HFF-Myc (cell line): ENCODE results near the gene SH3PXD2A.

Experiments used
- DNase-seq: peaks from one replicate; pipeline ENCODE4 v3.0.0-alpha.2; 2011; ENCODE audit warnings: low read depth; ENCODE audit errors: extremely low read depth
- H3K4me3 ChIP-seq: replicated peaks from 2 replicates; pipeline ENCODE4 v1.5.1; 2011; ENCODE audit warnings: low read depth, mild to moderate bottlenecking, control low read depth, low read length
- CTCF ChIP-seq: IDR thresholded peaks from 2 replicates; pipeline ENCODE4 v1.5.1; 2012; ENCODE audit warnings: mild to moderate bottlenecking, low read depth, low read length, control low read depth; ENCODE audit errors: missing control alignments

SH3PXD2A gene

GRCh38 chr10:103657061-103657591, 198.2 kb downstream of the SH3PXD2A start:
- no peak overlapping the region for H3K4me3 ChIP-seq
- no peak for DNase-seq
- no peak for TF ChIP-seq CTCF

DNA sequence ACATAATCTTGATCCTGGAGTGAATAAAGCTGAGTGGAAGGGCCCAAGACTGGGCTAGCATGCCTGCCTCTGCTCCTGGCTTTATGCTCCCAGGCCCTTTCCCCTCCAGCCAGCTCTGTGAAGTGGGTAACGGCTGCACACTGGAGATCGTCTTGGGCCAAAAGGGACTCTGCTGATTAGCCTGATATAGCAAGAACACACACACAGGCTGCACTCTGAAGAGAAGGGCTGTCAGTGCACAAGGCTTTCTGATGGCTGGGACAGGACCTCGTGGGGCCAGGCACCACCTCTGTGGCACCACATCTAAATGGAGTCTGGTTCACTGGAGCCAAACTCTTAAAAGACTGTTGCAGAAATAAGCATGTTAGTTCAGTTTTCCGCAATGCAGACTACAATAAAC, 200.5 kb downstream of the SH3PXD2A start:
- no peak for TF ChIP-seq CTCF
- no peak overlapping the region for H3K4me3 ChIP-seq
- DNase-seq = no peak

DNA sequence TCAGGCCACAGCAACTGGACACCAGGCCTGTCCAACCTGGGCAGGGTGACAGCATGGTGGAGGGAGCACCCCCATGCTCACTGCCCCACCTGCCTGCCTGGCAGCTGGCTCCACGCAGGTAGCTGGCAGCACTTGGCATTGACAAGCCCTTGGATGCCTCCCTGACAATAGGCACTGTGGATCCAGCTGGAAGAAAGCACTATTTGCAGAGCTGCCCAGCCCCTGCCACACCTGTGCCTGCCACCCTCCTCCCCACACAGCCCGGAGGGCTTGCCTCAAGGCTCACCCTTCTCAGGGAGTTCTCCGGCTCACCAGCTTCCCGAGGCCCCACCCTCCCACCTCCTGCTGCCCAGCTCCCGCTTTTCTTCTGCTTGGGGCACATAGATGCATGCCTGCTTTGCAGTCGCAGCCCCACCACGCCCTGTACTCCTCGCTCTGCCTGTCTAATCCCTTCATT, 201.8 kb downstream of the SH3PXD2A start:
- H3K4me3 ChIP-seq = no peak overlapping the region
- TF ChIP-seq CTCF = no peak
- no peak for DNase-seq

- no peak for TF ChIP-seq CTCF
- DNase-seq = no peak
- no peak overlapping the region for H3K4me3 ChIP-seq
Measured at GRCh38 chr10:103652599-103653281, 202.6 kb downstream of the SH3PXD2A start.

- no peak overlapping the region for H3K4me3 ChIP-seq
- TF ChIP-seq CTCF = no peak
- no peak for DNase-seq
Measured at GRCh38 chr10:103651783-103652476, 203.4 kb downstream of the SH3PXD2A start.

GRCh38 chr10:103651333-103651732, 204.0 kb downstream of the SH3PXD2A start:
- no peak overlapping the region for H3K4me3 ChIP-seq
- TF ChIP-seq CTCF = no peak
- DNase-seq = no peak
